ENCODE measurements around the gene ZFYVE16. TPM values are rescaled to one million over a fixed set of nuclear protein-coding genes. Genes with fewer than 3 reads are reported as not detected.

Gene ZFYVE16
- total and polyA plus RNA-seq, 2 donors from 2014 or later, result 10.2 to 39.4 TPM

DNA sequence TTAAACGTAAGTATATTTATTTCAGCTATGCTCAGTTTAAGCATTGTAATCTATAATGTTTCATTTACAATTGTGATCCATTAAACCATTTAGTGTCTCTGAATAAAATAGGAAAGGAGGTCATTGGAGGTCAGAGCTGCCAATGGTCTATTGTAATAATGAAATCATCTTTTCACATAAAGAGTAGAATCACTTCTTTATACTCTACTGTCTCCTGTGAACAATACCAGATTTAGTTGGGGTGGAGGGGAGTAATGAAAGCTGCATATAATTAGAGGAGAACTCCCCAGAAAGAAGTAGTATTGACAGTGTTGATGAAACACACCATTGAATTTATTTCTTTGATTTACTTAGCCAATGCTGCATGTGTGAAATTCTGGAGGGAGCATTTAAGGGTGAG, 35.1 kb upstream of the ZFYVE16 start:
- Histone ChIP-seq H3K9ac (ENCODE audit: low read length in 3 of 3) (no peak overlapping the region), H3K4me3 (ENCODE audit: low read length in 3 of 3) (no peak overlapping the region), H3K27me3 (ENCODE audit: control insufficient read depth, insufficient read depth, low read length) (no peaks in the 10 kb centered on the region), H3K36me3 (ENCODE audit: control insufficient read depth in 2 of 3, insufficient read depth in 3 of 3, low read length in 3 of 3) (no peaks in the 10 kb centered on the region), H3K9me3 (ENCODE audit: control insufficient read depth in 2 of 3, insufficient read depth in 1 of 3, low read length in 3 of 3) (no peaks in the 10 kb centered on the region), H3K27ac (ENCODE audit: low read depth in 2 of 2, low read length in 2 of 2) (no peak overlapping the region), H3K4me1 (ENCODE audit: control insufficient read depth in 2 of 3, insufficient read depth in 2 of 3, low read depth in 1 of 3, low read length in 3 of 3) (no peaks in the 10 kb centered on the region)
- FAIRE-seq, result no peak
- intact Hi-C loops (cut with DNase I), result no loop called here
- no peak for DNase-seq
- TF ChIP-seq, protein P1, sequence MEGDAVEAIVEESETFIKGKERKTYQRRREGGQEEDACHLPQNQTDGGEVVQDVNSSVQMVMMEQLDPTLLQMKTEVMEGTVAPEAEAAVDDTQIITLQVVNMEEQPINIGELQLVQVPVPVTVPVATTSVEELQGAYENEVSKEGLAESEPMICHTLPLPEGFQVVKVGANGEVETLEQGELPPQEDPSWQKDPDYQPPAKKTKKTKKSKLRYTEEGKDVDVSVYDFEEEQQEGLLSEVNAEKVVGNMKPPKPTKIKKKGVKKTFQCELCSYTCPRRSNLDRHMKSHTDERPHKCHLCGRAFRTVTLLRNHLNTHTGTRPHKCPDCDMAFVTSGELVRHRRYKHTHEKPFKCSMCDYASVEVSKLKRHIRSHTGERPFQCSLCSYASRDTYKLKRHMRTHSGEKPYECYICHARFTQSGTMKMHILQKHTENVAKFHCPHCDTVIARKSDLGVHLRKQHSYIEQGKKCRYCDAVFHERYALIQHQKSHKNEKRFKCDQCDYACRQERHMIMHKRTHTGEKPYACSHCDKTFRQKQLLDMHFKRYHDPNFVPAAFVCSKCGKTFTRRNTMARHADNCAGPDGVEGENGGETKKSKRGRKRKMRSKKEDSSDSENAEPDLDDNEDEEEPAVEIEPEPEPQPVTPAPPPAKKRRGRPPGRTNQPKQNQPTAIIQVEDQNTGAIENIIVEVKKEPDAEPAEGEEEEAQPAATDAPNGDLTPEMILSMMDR (IDR thresholded peaks at IDR 0.05; ENCODE audit: borderline replicate concordance, extremely low read depth, insufficient read depth), result no peak

DNA sequence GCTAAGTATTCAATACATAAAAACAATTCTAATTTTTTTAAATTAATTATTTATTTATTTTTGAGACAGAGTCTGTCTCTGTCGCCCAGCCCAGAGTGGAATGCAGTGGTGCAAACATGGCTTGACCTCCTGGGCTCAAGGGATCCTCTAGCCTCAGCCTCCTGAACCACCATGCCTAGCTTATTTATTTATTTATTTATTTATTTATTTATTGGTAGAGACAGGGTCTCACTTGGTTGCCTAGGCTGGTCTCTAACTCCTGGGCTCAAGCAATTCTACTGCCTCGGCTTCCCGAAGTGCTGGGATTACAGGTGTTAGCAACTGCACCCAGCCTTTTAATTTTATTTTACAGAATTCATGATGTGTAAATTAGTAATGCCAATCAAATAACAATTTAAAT, 33.7 kb upstream of the ZFYVE16 start:
- Histone ChIP-seq H3K27ac (ENCODE audit: low read depth in 2 of 2, low read length in 2 of 2) (no peak overlapping the region), H3K9ac (ENCODE audit: low read length in 3 of 3) (no peak overlapping the region), H3K27me3 (ENCODE audit: control insufficient read depth, insufficient read depth, low read length) (no peaks in the 10 kb centered on the region), H3K4me3 (ENCODE audit: low read length in 3 of 3) (no peak overlapping the region), H3K36me3 (ENCODE audit: control insufficient read depth in 2 of 3, insufficient read depth in 3 of 3, low read length in 3 of 3) (no peaks in the 10 kb centered on the region), H3K4me1 (ENCODE audit: control insufficient read depth in 2 of 3, insufficient read depth in 2 of 3, low read depth in 1 of 3, low read length in 3 of 3) (no peaks in the 10 kb centered on the region), H3K9me3 (ENCODE audit: control insufficient read depth in 2 of 3, insufficient read depth in 1 of 3, low read length in 3 of 3) (no peaks in the 10 kb centered on the region)
- no peak for FAIRE-seq
- no peak for DNase-seq
- TF ChIP-seq, protein P1 (IDR thresholded peaks at IDR 0.05; ENCODE audit: borderline replicate concordance, extremely low read depth, insufficient read depth), result no peak
- intact Hi-C loops (cut with DNase I), result no loop called here

DNA sequence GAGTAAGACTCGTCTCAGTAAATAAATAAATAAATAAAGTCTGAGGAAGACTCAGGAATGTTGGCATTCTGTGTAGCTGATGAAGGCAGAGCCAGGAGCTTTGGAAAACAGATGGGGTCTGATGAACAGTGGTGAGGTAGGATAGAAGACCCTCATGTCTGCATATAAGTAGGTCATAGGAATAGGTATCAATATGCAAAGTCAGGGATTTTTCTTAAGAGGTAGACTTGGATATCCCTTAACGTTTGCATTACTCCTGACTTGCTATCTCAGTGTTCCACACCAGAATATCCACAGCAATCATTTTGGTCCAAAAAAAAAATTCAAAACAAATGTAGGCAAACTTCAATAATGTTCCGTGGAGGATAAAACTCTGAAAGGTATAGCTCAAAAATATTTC, 31.3 kb upstream of the ZFYVE16 start:
- H3K27me3 ChIP-seq (ENCODE audit: control insufficient read depth, insufficient read depth, low read length), result no peaks in the 10 kb centered on the region

More for the DNA sequence above, 31.3 kb upstream of the ZFYVE16 start:
- Histone ChIP-seq H3K9ac (ENCODE audit: low read length in 3 of 3) (no peak overlapping the region), H3K27ac (ENCODE audit: low read depth in 2 of 2, low read length in 2 of 2) (no peak overlapping the region), H3K4me1 (ENCODE audit: control insufficient read depth in 2 of 3, insufficient read depth in 2 of 3, low read depth in 1 of 3, low read length in 3 of 3) (no peaks in the 10 kb centered on the region), H3K9me3 (ENCODE audit: control insufficient read depth in 2 of 3, insufficient read depth in 1 of 3, low read length in 3 of 3) (no peaks in the 10 kb centered on the region), H3K4me3 (ENCODE audit: low read length in 3 of 3) (no peak overlapping the region), H3K36me3 (ENCODE audit: control insufficient read depth in 2 of 3, insufficient read depth in 3 of 3, low read length in 3 of 3) (no peaks in the 10 kb centered on the region)
- DNase-seq (no peak), FAIRE-seq (no peak)
- intact Hi-C loops (cut with DNase I), result no loop called here
- TF ChIP-seq, protein P1 (IDR thresholded peaks at IDR 0.05; ENCODE audit: borderline replicate concordance, extremely low read depth, insufficient read depth), result no peak

Data from kidney (tissue), 14 donors.